Epidermal melanocyte (primary cell): ENCODE measurements around the gene CALML5.

Experiments used
- DNase-seq: peaks from one replicate; pipeline ENCODE4 v3.0.0; 2011; ENCODE audit warnings: low spot score; ENCODE audit not compliant: insufficient read length

Gene CALML5

DNA sequence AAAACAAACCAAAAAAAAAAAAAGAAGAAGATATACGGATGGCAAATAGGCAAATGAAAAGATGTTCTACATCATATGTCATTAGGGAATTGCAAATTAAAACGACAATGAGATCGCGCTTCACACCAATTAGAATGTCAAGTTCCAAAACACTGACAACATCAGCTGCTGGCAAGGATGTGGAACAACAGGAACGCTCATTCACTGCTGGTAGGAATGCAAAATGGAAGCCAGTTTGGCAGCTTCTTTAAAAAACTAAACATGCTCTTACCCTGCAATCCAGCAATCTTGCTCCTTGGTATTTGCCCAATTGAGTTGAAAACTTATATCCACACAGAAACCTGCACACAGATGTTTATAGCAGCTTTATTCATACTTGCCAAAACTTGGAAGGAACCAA, 34.8 kb downstream of the CALML5 start:
- no peak for DNase-seq

DNA sequence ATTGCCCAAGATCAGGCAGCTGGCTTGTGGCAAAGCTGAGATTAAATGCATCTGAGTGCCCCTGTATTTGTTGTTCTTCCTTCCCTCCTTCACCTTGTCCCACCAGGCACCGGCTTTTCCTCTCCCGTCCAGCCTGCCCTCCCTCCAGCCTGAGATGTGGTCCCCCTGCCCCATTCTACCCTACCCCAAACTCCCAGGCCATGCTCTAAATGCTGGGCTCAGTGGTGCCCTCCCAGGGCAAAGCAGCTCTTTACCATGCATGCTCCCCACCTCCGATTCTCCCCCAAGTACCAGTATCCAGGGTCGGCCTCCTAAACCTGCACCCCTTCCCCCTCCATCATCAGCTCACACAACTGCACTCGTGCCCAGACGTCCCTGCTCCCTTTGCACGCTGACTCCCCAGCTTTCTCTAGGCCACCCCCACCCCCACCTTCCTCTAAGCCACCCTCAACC, 36.5 kb downstream of the CALML5 start:
- no peak for DNase-seq

DNA sequence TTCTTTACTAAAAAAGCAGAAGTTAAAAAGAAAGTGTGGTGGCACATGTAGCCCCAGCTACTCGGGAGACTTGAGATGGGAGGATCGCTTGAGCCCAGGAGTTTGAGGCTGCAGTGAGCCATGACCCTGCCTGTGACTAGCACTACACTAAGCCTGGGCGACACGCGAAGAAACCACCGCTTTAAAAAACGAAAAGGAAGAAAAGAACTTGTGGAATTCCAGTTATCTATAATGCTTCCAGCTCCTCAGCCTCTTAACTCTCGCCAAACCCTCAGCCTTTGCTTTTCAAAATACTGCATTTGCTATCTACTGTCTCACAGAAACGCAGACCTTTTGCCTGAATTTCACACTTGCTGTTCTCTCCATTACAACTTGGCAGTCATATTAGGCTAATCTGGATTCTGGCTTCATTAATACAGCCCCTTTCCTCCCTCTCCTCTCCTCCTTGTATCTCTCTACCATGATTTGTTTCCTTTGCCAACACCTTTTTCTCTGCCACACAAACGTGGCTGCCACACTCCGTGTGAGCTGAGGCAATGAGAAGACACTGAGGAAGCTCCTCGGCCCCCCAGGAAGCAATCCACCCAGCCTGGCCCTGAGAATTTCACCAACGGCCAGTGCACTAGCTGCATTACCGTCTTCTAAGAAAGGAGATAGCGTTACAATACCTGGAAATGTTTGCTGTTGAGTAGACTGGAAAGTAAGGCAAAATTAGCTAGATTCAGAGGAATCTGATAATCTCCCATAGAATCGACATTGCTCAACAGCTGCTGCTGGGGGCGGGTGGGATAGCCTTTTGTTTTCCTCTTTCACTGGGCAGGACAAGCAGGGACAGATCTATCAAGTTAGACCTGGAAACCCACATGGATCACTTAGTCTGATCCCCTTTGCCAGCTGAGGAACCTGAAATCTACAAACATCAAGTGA, 37.2 kb downstream of the CALML5 start:
- no peak for DNase-seq

DNA sequence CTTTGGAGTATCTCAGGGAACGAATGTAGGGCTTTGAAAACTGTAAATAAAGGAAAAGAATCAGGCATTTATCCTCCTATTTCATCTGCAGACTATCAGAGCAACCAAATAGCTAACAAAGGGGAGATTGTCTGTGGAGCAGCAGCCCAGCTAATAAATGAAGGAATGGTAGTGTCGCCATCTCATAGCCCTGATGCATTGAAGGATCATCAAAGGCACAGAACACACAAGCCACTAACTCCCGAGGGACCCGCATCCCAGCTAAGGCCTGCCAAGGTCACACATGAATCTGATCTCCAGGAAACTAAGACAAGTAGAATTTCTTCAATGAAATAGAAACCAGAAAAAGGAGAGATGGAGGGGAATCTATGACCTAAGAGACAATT, 38.2 kb downstream of the CALML5 start:
- no peak for DNase-seq

DNA sequence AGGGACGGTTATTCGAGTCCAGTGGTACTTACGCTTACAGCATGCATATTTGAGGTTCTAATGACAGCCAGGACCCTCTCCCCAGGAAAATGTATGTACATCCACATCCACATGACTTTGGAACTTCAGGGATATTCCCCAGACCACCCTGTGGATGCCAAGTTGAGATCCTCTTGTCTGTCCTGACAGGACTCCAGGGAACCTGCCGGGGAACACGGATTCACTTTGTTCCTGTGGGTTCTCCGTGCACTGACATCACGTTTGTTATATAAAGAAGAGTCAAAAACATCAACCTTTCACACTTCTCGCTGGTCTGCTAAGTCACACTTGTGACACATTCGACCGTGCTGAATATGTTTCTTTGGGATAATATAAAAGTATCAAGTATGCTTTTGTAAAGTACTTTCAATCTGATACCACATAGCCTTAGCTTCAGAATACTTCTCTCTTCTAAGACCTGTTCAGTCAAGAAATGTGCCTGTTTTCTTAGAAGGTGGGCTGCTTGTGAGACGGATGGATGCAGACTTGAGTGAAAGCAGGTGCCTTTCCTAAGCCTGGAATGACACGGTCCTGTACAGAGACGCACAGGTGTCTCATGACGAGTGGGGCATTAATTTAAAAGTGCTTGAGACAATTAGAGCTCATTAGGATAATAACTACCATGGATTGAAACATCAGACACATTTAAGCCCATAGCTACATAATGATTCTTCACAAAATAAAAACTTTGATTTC, 38.7 kb downstream of the CALML5 start:
- no peak for DNase-seq

DNA sequence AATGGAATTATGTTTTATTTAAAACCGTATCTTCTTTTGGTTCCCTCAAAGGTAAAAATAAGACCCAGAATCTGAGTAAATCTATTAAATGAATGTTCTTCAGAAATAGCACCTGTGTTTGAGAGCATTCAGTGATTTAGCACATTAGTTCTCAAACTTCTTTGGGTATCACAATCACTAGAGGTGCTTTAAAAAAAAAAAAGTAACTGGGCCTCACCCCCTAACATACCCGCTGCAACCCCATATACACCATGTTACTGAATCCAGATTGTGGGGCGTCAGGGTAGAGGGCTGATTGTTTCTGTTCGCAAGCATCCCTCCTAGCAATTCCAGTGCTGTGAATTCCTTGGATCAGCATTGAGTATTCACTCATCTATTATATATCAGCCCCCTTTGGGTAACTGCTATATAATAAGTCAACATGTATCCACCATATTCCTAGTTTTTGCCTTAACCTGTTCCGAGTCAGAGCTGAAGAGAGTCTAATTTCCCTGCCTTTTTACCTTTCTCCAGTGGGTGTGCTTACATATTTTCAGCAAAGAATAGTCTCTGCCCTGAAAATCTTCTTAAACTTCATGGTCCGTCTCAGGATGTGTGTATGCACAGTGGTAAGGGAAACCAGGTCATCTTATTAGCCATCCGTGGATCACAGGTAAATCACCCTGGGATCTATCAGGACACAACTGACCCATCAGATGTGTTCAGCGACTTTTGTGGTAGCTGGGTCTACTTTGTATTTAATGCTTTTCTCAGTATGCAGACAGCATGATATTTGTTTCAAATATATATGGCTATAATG, 40.2 kb downstream of the CALML5 start:
- DNase-seq: no peak

DNA sequence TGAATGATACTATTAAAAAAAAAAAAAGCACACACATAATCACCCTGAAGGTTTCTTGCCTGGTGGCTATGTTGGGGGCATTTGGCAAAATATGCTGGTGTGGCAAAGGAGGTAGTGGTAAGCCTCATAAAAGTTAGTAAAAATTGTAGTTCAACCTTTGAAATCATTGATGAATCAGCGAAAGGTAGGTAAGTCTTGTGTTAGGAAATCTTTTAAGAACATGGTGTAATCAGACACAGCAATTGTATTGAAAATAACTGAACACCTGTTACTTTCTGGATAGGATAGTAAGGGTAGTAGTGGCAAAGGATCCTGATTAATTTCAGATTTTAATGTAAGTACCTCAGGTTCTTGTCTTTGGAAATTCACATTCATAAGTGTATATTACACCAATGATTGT, 40.9 kb downstream of the CALML5 start:
- DNase-seq: no peak

DNA sequence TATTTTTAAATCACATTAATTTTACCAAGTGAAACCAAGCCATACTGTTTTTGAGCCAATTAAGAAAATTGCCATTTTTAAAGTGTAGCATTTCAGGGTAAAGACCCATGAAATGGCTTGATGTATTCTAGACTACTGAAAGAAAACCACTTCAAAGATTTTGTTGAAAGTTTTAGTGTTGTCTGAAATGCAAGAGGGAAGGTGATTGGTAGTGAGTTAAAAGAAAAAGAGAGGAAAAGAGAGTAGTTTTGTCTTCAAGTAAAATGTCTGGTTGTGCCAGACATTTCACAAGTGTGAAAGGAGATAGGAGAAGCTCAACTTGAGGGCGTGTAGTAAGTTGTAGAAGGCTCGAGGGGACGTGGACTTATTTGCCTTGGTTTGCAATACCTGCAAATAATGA, 41.6 kb downstream of the CALML5 start:
- no peak for DNase-seq

DNA sequence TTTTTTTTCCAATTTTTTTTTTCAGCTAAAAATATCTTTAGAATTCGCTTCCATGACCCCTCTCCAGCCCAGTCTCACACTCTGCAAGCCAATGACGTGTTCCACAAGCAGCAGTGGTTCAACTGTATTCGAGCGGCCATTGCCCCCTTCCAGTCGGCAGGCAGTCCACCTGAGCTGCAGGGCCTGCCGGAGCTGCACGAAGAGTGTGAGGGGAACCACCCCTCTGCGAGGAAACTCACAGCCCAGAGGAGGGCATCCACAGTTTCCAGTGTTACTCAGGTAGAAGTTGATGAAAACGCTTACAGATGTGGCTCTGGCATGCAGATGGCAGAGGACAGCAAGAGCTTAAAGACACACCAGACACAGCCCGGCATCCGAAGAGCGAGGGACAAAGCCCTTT, 42.8 kb downstream of the CALML5 start:
- DNase-seq: no peak

DNA sequence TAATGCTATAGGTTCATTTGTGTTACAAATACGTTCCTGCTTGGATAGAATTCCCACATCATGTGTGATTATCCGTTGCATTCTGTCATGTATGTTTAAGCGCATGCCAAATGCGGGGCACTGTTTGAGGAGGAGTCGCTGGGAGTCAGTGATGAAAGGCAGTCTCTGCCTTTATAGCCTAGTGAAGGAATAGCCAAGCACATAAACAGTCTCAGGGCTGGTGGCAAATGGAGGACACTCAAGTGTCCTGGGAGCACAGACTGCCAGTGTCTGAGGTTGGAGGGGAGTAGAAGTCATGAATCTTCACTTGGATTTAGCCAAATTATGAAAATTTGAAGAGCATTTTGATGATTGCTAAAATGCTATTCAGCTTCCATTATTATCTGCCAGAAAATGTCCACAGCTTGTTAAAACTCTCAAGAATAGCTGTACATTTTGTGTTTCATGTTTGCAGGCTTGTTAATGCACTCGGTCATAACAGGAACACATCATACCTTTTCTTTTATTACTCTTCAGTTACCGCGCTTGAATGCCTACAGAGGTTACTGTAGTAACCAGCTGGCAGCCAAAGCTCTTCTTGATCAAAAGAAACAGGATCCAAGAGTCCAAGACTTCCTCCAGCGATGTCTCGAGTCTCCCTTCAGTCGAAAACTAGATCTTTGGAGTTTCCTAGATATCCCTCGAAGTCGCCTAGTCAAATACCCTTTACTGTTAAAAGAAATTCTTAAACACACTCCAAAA, 45.5 kb downstream of the CALML5 start:
- no peak for DNase-seq

DNA sequence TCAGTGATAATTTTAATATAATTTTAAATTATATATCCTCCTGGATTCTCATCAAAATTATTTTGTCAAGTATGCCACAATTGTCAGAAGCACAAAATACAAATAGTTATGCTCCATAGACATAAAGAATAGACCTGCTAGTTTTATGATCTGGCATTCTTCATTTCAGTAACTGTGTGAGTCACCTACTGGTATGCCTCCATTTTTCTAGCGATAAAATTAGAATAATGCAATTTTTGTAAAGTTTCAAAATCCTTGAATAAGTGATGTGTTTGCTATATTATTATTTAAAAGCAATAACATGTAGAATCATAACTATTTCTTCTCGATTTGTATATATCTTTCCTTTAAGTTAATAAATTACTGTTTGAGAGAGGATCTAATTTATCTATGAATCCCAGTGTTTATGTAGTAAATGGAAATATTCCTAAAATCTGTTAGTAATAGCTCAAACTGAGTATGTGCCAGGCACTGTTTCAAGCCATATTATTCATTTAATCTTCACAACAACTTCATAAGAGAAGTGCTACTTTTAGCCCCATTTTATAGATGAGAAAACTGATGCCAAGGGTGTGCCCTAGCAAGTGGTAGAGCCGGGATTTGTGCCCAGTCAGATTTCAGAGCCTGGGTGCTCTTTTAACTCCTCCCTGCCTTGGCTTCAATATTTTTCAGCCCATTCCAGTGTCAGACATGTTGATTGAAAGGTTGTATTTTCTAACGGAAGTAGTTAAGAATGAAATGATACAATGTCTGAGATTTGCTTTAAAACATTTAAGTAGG, 48.6 kb downstream of the CALML5 start:
- DNase-seq: no peak

DNA sequence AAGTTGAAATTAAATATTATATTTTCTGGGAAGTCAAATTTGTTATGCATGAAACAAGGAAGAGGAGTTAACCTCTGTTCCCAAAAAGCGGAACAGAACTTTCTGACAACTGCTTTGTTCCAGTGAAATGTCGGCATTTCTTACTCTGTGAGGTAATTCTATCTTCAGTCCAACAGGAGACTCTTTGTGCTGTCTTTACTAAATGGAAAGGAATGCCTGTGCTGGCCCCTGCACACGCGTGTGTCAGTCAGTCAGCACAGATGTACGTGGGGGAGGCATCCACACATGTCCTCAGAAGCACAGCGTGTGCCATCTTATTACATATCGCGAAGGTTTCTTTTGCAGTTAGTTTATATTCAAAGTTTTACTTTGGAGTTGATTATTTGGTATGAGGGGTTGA, 49.5 kb downstream of the CALML5 start:
- no peak for DNase-seq

DNA sequence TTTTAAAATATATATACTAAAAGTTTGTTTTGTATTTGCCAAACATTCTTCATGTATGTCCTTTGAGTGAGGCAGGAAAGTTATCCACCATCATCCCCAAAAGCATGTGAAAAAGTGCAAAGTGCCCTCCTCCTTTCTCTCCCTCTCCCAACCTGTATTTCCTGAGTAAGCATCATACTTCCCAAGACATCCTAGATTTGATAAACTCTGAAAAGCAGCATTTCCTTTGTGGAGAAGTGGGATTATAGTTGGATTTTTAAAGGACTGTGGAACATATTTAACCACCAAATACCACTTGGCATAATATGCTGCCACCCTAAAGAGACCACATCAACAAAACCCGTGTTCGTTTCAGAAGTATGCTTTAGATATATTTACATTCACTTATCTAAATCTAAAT, 50.1 kb downstream of the CALML5 start:
- no peak for DNase-seq
